Measurements from ENCODE around the gene UXS1.

Gene UXS1

DNA sequence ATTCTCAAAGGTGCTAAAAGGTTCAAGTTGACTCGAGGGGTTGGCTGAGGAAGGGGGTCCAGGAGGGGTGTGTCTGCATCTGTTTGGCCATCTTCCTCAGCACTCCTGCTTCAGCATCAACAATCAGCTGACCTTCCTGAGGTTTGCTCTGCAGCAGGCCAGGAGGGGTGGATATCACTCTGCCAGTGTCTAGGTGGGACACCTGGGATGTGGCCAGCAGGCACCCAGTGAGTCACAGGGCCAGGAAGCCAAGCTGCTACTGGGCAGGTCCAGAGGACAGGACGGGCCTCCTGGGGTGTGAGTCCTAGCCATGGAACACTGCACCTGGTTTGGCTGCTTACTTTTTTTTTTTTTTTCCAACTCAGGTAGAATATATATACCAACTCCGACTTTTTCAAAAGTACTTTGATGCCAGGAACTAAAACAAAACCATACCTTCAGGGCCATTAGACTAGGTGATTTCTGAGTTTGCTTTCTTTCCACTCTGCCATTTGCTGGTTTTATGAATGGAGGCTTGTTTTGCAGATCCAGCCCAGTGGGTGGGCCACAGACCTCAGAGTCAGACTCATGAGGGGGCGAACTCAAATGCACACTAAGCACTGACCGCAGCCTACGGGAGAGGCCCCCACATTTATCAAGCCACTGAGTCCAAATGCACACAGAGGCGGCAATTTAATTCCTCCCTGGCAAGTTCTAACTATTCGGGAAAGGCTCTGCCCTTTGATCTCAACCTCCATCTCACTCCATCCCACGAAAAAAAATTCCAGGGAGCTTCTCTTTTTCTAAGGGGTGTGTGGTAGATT is 76.0 kb downstream of the UXS1 start:
- H4K20me1 ChIP-seq (ENCODE audit: insufficient read depth, low read length): no peaks in the 10 kb centered on the region
- H3K4me2 ChIP-seq (ENCODE audit: low read length): no peak overlapping the region
- no peaks in the 10 kb centered on the region for H3K9me2 ChIP-seq (ENCODE audit: low read depth, low read length)
- H2AFZ ChIP-seq (ENCODE audit: low read length): no peak overlapping the region
- no peak overlapping the region for H3K4me3 ChIP-seq (ENCODE audit: low read depth, low read length, poor library complexity, severe bottlenecking)
- no peak overlapping the region for H3K27ac ChIP-seq (ENCODE audit: low read depth, low read length, poor library complexity, severe bottlenecking)
- no peaks in the 10 kb centered on the region for H3K9me3 ChIP-seq (ENCODE audit: low read length)
- H3K36me3 ChIP-seq (ENCODE audit: insufficient read depth, low read length): no peaks in the 10 kb centered on the region; the same call in 1 of the 2 replicates
- H3F3A ChIP-seq (ENCODE audit: insufficient read depth, low read length): no peaks in the 10 kb centered on the region
- no peaks in the 10 kb centered on the region for H3K79me2 ChIP-seq (ENCODE audit: insufficient read depth, low read length)
- no peaks in the 10 kb centered on the region for H3K4me1 ChIP-seq (ENCODE audit: insufficient read depth, low read length, severe bottlenecking)
- no peak overlapping the region for H3K9ac ChIP-seq (ENCODE audit: low read length)
- H3K27me3 ChIP-seq (ENCODE audit: insufficient read depth, low read length): no peaks in the 10 kb centered on the region
- TF ChIP-seq, protein P1, sequence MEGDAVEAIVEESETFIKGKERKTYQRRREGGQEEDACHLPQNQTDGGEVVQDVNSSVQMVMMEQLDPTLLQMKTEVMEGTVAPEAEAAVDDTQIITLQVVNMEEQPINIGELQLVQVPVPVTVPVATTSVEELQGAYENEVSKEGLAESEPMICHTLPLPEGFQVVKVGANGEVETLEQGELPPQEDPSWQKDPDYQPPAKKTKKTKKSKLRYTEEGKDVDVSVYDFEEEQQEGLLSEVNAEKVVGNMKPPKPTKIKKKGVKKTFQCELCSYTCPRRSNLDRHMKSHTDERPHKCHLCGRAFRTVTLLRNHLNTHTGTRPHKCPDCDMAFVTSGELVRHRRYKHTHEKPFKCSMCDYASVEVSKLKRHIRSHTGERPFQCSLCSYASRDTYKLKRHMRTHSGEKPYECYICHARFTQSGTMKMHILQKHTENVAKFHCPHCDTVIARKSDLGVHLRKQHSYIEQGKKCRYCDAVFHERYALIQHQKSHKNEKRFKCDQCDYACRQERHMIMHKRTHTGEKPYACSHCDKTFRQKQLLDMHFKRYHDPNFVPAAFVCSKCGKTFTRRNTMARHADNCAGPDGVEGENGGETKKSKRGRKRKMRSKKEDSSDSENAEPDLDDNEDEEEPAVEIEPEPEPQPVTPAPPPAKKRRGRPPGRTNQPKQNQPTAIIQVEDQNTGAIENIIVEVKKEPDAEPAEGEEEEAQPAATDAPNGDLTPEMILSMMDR (IDR thresholded peaks at IDR 0.05; ENCODE audit: low read length): no peak
- TF ChIP-seq EZH2 (IDR thresholded peaks at IDR 0.05; ENCODE audit: borderline replicate concordance, low read length): no peak

DNA sequence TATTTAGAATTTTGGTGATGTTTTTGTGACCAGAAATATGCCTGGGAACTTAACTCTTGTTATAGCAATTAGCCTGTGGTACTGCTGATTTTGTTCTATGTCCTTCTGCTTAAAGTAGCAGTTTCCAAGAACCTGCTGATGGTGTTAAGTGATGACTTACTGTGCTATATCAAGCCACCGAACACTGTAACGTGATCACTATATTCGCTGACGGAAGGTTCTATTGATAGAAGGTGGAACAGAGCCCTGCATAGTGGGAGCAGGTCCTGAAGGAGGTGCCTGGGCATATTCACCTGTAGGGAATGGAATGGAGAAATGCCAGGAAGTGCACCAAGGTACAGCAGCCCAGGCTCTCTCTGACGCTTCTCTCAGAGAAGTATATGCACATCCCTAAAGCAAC is 76.8 kb downstream of the UXS1 start:
- H3K9me3 ChIP-seq (ENCODE audit: low read length): no peaks in the 10 kb centered on the region
- no peaks in the 10 kb centered on the region; the same call in 1 of the 2 replicates for H3K36me3 ChIP-seq (ENCODE audit: insufficient read depth, low read length)
- H4K20me1 ChIP-seq (ENCODE audit: insufficient read depth, low read length): no peaks in the 10 kb centered on the region

DNA sequence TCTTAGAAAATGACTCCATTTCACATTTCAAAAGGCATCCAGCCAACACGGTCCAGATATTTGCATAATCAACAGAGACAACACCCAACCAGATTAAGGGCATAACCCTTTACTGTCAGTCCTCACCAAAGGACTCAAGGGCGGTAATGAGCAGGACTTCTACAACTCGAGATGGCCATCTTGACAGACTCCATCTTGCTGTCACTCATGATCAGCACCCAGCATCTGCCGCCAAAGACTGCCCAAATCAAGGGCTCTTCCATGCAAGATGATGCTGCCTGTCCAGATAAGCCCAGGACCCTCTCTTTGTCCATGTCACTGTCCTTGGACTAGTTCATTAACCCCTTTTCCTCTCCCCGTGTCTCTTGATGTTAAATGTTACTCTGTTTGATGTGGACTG is 77.9 kb downstream of the UXS1 start:
- Histone ChIP-seq H3K27me3 (ENCODE audit: insufficient read depth, low read length) (no peaks in the 10 kb centered on the region), H3K36me3 (ENCODE audit: insufficient read depth, low read length) (no peaks in the 10 kb centered on the region; the same call in 1 of the 2 replicates), H3F3A (ENCODE audit: insufficient read depth, low read length) (no peaks in the 10 kb centered on the region), H3K27ac (ENCODE audit: low read depth, low read length, poor library complexity, severe bottlenecking) (no peak overlapping the region), H3K4me2 (ENCODE audit: low read length) (no peak overlapping the region), H3K9me2 (ENCODE audit: low read depth, low read length) (no peaks in the 10 kb centered on the region), H3K9me3 (ENCODE audit: low read length) (no peaks in the 10 kb centered on the region), H2AFZ (ENCODE audit: low read length) (no peak overlapping the region), H3K4me1 (ENCODE audit: insufficient read depth, low read length, severe bottlenecking) (no peaks in the 10 kb centered on the region), H3K4me3 (ENCODE audit: low read depth, low read length, poor library complexity, severe bottlenecking) (no peak overlapping the region), H4K20me1 (ENCODE audit: insufficient read depth, low read length) (no peaks in the 10 kb centered on the region), H3K79me2 (ENCODE audit: insufficient read depth, low read length) (no peaks in the 10 kb centered on the region), H3K9ac (ENCODE audit: low read length) (no peak overlapping the region)
- no peak for TF ChIP-seq EZH2 (IDR thresholded peaks at IDR 0.05; ENCODE audit: borderline replicate concordance, low read length)
- TF ChIP-seq, protein P1 (IDR thresholded peaks at IDR 0.05; ENCODE audit: low read length): no peak

More for the DNA sequence above, 76.8 kb downstream of the UXS1 start:
- no peak overlapping the region for H3K27ac ChIP-seq (ENCODE audit: low read depth, low read length, poor library complexity, severe bottlenecking)
- H3K4me2 ChIP-seq (ENCODE audit: low read length): no peak overlapping the region
- no peaks in the 10 kb centered on the region for H3K9me2 ChIP-seq (ENCODE audit: low read depth, low read length)
- H2AFZ ChIP-seq (ENCODE audit: low read length): no peak overlapping the region
- TF ChIP-seq, protein P1 (IDR thresholded peaks at IDR 0.05; ENCODE audit: low read length): no peak
- TF ChIP-seq EZH2 (IDR thresholded peaks at IDR 0.05; ENCODE audit: borderline replicate concordance, low read length): no peak
- H3K4me3 ChIP-seq (ENCODE audit: low read depth, low read length, poor library complexity, severe bottlenecking): no peak overlapping the region
- no peaks in the 10 kb centered on the region for H3K79me2 ChIP-seq (ENCODE audit: insufficient read depth, low read length)
- H3K27me3 ChIP-seq (ENCODE audit: insufficient read depth, low read length): no peaks in the 10 kb centered on the region
- no peaks in the 10 kb centered on the region for H3K4me1 ChIP-seq (ENCODE audit: insufficient read depth, low read length, severe bottlenecking)
- no peaks in the 10 kb centered on the region for H3F3A ChIP-seq (ENCODE audit: insufficient read depth, low read length)
- H3K9ac ChIP-seq (ENCODE audit: low read length): no peak overlapping the region

Data from OCI-LY1 (cell line).